ENCODE data around the gene IMPDH2. TPM values are rescaled to one million over a fixed set of nuclear protein-coding genes. Genes with fewer than 3 reads are reported as not detected.

IMPDH2 gene
- total RNA-seq, 2 donors from 2014 or later: 60.2 to 71.3 TPM

- intact Hi-C loops (cut with DNase I): loop anchor here (5.0 to 10.0 kb wide), 2 partner anchors 455 to 457 kb away; no protein-coding TSS in a partner anchor
- ATAC-seq (peak; percentile 92), DNase-seq (peak; percentile 92)
Measured at GRCh38 chr3:48989796-48990635, 39.2 kb downstream of the IMPDH2 start, which contains the start of gene P4HTM. Gene P4HTM (plus strand): TSS chr3:48990241. CDS start chr3:48990257, 16 bp downstream.

GRCh38 chr3:48989126-48989795 lies 39.9 kb downstream of the IMPDH2 start:
- DNase-seq: no peak
- ATAC-seq: no peak
- intact Hi-C loops (cut with DNase I): loop anchor here (5.0 to 10.0 kb wide), 2 partner anchors 456 to 458 kb away; no protein-coding TSS in a partner anchor

GRCh38 chr3:48985831-48986376 lies 43.3 kb downstream of the IMPDH2 start:
- DNase-seq (no peak), ATAC-seq (no peak)
- intact Hi-C loops (cut with DNase I): loop anchor here (5.0 to 10.0 kb wide), 2 partner anchors 459 to 461 kb away; no protein-coding TSS in a partner anchor

- ATAC-seq (no peak), DNase-seq (no peak)
- intact Hi-C loops (cut with DNase I): loop anchor here (5.0 to 10.0 kb wide), 2 partner anchors 460 to 463 kb away; no protein-coding TSS in a partner anchor
Measured at GRCh38 chr3:48984663-48985062, 44.5 kb downstream of the IMPDH2 start.

- no peak for ATAC-seq
- DNase-seq: no peak
- intact Hi-C loops (cut with DNase I): loop anchor here in 1 of 2 donors (10.0 kb wide), 1 partner anchor 462 kb away; no protein-coding TSS in a partner anchor
Measured at GRCh38 chr3:48983096-48983495, 46.1 kb downstream of the IMPDH2 start.

- intact Hi-C loops (cut with DNase I): loop anchor here in 1 of 2 donors (10.0 kb wide), 1 partner anchor 462 kb away; no protein-coding TSS in a partner anchor
- DNase-seq: no peak
- no peak for ATAC-seq
Measured at GRCh38 chr3:48982686-48983085, 46.5 kb downstream of the IMPDH2 start.

GRCh38 chr3:48982016-48982415 lies 47.2 kb downstream of the IMPDH2 start:
- intact Hi-C loops (cut with DNase I): loop anchor here in 1 of 2 donors (10.0 kb wide), 1 partner anchor 463 kb away; no protein-coding TSS in a partner anchor
- DNase-seq (no peak), ATAC-seq (no peak)

- no peak for ATAC-seq
- intact Hi-C loops (cut with DNase I): loop anchor here in 1 of 2 donors (10.0 kb wide), 1 partner anchor 465 kb away; no protein-coding TSS in a partner anchor
- no peak for DNase-seq
Measured at GRCh38 chr3:48980295-48980694, 48.9 kb downstream of the IMPDH2 start.

- ATAC-seq: no peak
- intact Hi-C loops (cut with DNase I): no loop called here
- DNase-seq: no peak
Measured at GRCh38 chr3:48979451-48979850, 49.7 kb downstream of the IMPDH2 start.

Small RNA genes lying within 50 kb of the gene (microRNA-seq; reads per million reads assigned to microRNA genes)
- gene MIR191 (6,573 to 7,982 reads per million in 2 donors), gene MIR425 (1,107 to 1,639 reads per million in 2 donors)

Other genes starting within 250 kb of the IMPDH2 start
- 10 to 100 TPM; 42.5 to 56.8 TPM for gene PRKAR2A, start 181.5 kb downstream of the IMPDH2 start, total RNA-seq
- gene SLC25A20, start 130.5 kb downstream of the IMPDH2 start, total RNA-seq: 10 to 100 TPM; 53.4 to 55.6 TPM
- gene ARIH2, start 110.6 kb downstream of the IMPDH2 start, total RNA-seq: 100 to 1,000 TPM in 1 of 2 donors, 10 to 100 TPM in 1; 88.0 to 104 TPM
- 10 to 100 TPM; 32.8 to 33.9 TPM for gene P4HTM, start 39.2 kb downstream of the IMPDH2 start, total RNA-seq
- gene WDR6, start 22.0 kb downstream of the IMPDH2 start, total RNA-seq: 10 to 100 TPM; 76.1 to 77.1 TPM
- 10 to 100 TPM in 1 of 2 donors, 1 to 10 TPM in 1; 9.8 to 10.1 TPM for gene DALRD3, start 10.8 kb downstream of the IMPDH2 start, total RNA-seq
- gene NDUFAF3, start 7.3 kb downstream of the IMPDH2 start, total RNA-seq: 100 to 1,000 TPM; 135 to 138 TPM
- gene QRICH1, start 64.7 kb upstream of the IMPDH2 start, total RNA-seq: 10 to 100 TPM; 50.4 to 59.9 TPM
- gene QARS1, start 75.4 kb upstream of the IMPDH2 start, total RNA-seq: 100 to 1,000 TPM; 150 to 166 TPM
- 10 to 100 TPM; 38.3 to 49.5 TPM for gene USP19, start 91.4 kb upstream of the IMPDH2 start, total RNA-seq
- 100 to 1,000 TPM; 629 to 714 TPM for gene LAMB2, start 103.7 kb upstream of the IMPDH2 start, total RNA-seq
- 10 to 100 TPM; 12.3 to 15.3 TPM for gene CCDC71, start 136.9 kb upstream of the IMPDH2 start, total RNA-seq
- gene KLHDC8B, start 142.2 kb upstream of the IMPDH2 start, total RNA-seq: 10 to 100 TPM; 35.6 to 55.9 TPM
- gene C3orf62, start 247.8 kb upstream of the IMPDH2 start, total RNA-seq: 1 to 10 TPM; 3.2 to 3.4 TPM